Anterior cingulate cortex (tissue), 58 donors: ENCODE results near the gene IFNAR1.
A peak's percentile ranks its signal among the peaks of the same experiment; 100 is the strongest.
"Not testable (repeated sequence)": the region's sequence is repeated elsewhere in the genome, so short reads cannot be mapped to it uniquely, and the experiment has no call there.

ENCODE experiments used
- DNase-seq, 58 donors: peaks; one replicate each; lab custom pipeline; 2025; lab: John Stamatoyannopoulos, UW

The IFNAR1 gene

GRCh38 chr21:33373451-33373850, 48.7 kb downstream of the IFNAR1 start:
- DNase-seq, result no peak

- no peak for DNase-seq
Measured at GRCh38 chr21:33374080-33374449, 49.3 kb downstream of the IFNAR1 start.

GRCh38 chr21:33374450-33375096, 49.8 kb downstream of the IFNAR1 start:
- peak in 9 of 58 donors; percentile 3 to 30 (median 12) for DNase-seq

GRCh38 chr21:33375101-33375644, 50.4 kb downstream of the IFNAR1 start:
- DNase-seq, result no peak

GRCh38 chr21:33377221-33377920, 52.6 kb downstream of the IFNAR1 start:
- DNase-seq, result peak in 3 of 58 donors; percentile 9

GRCh38 chr21:33378081-33378480, 53.3 kb downstream of the IFNAR1 start:
- no peak for DNase-seq

GRCh38 chr21:33379934-33380333, 55.2 kb downstream of the IFNAR1 start:
- DNase-seq, result peak in 1 of 58 donors; percentile 2

GRCh38 chr21:33380483-33380998, 55.8 kb downstream of the IFNAR1 start:
- DNase-seq, result peak in 53 of 58 donors; percentile 17 to 87 (median 68)

GRCh38 chr21:33381381-33381780, 56.6 kb downstream of the IFNAR1 start:
- not testable (repeated sequence) for DNase-seq

- DNase-seq, result peak in 5 of 58 donors; percentile 4 to 12 (median 7)
Measured at GRCh38 chr21:33383056-33383888, 58.5 kb downstream of the IFNAR1 start.

GRCh38 chr21:33384841-33385331, 60.1 kb downstream of the IFNAR1 start:
- no peak for DNase-seq

- DNase-seq, result no peak
Measured at GRCh38 chr21:33386222-33386784, 61.5 kb downstream of the IFNAR1 start.

- DNase-seq, result no peak
Measured at GRCh38 chr21:33387294-33387693, 62.5 kb downstream of the IFNAR1 start.

- DNase-seq, result no peak
Measured at GRCh38 chr21:33388188-33388587, 63.4 kb downstream of the IFNAR1 start.

- no peak for DNase-seq
Measured at GRCh38 chr21:33390479-33390878, 65.7 kb downstream of the IFNAR1 start.

- no peak for DNase-seq
Measured at GRCh38 chr21:33391656-33392055, 66.9 kb downstream of the IFNAR1 start.

- no peak for DNase-seq
Measured at GRCh38 chr21:33392284-33392985, 67.7 kb downstream of the IFNAR1 start.

- DNase-seq, result no peak
Measured at GRCh38 chr21:33393348-33393747, 68.6 kb downstream of the IFNAR1 start.

GRCh38 chr21:33394260-33394659, 69.5 kb downstream of the IFNAR1 start:
- peak in 12 of 58 donors; percentile 6 to 46 (median 14) for DNase-seq
